Adipose tissue (tissue), 3 donors: ENCODE measurements around the gene COX20. TPM values are rescaled to one million over a fixed set of nuclear protein-coding genes. Genes with fewer than 3 reads are reported as not detected.

Experiments
- H3K27ac ChIP-seq: one replicate; pipeline ENCODE4 v1.5.1; 2013; ENCODE audit warnings: low read depth, low read length
- WGBS, 3 donors: extraction: QIAGEN DNeasy Blood & Tissue Kit; methylation state at CpG; one replicate each; pipeline ENCODE4 v1.1.7; 2013; 5-methylcytosine and 5-hydroxymethylcytosine counted together
- polyA plus RNA-seq, 3 donors: library from polyadenylated mRNA; stranded (reverse); fragments of 200-250 nt; gene quantifications; one replicate each; pipeline ENCODE4 v1.2.3, GENCODE V29; 2013
- donor health status: healthy with polysubstance abuse.
- donor health status: Bipolar disorder and iron deficiency.
- donor health status: healthy.

COX20 gene
- polyA plus RNA-seq, 3 donors, result 22.7 to 68.7 (median 29.9) TPM

- H3K27ac ChIP-seq, result peak overlapping the region; percentile 99
- 0 to 1% (median 1%) methylated on average over 57 to 92 of the region's 92 CpGs for WGBS, 3 donors
These were observed 28.2 kb downstream of the COX20 start for GRCh38 chr1:244863491-244864252.

- WGBS, 3 donors, result 0 to 1% (median 0%) methylated on average over 42 to 71 of the region's 71 CpGs
- H3K27ac ChIP-seq, result peak within 1 kb of the TSS; percentile 99
These were observed 29.0 kb downstream of the COX20 start, which contains the start of gene HNRNPU for GRCh38 chr1:244864253-244865027. Gene HNRNPU (minus strand): TSS chr1:244864543. CDS start chr1:244864307, 236 bp downstream.

GRCh38 chr1:244865028-244865371 is 29.5 kb downstream of the COX20 start:
- H3K27ac ChIP-seq, result peak overlapping the region; percentile 77
- WGBS, 3 donors, result 11 to 22% (median 13%) methylated on average over 9 of the region's 9 CpGs

- 66 to 88% (median 68%) methylated on average over 3 of the region's 3 CpGs for WGBS, 3 donors
- no peak overlapping the region for H3K27ac ChIP-seq
These were observed 30.4 kb downstream of the COX20 start for GRCh38 chr1:244865820-244866219.

- no peak overlapping the region for H3K27ac ChIP-seq
- WGBS, 3 donors, result 89 to 94% (median 93%) methylated on average over 1 of the region's 1 CpG
These were observed 30.9 kb downstream of the COX20 start for GRCh38 chr1:244866355-244866754.

GRCh38 chr1:244868484-244869363 is 33.3 kb downstream of the COX20 start:
- WGBS, 3 donors, result 93 to 94% (median 94%) methylated on average over 23 of the region's 23 CpGs
- no peak overlapping the region for H3K27ac ChIP-seq

- 93 to 95% (median 93%) methylated on average over 12 of the region's 12 CpGs for WGBS, 3 donors
- no peak overlapping the region for H3K27ac ChIP-seq
These were observed 33.9 kb downstream of the COX20 start for GRCh38 chr1:244869364-244869827.

GRCh38 chr1:244869950-244870349 is 34.5 kb downstream of the COX20 start:
- no peak overlapping the region for H3K27ac ChIP-seq
- WGBS, 3 donors, result 92 to 96% (median 93%) methylated on average over 4 of the region's 4 CpGs

- no peak overlapping the region for H3K27ac ChIP-seq
- 67 to 86% (median 79%) methylated on average over 7 of the region's 7 CpGs for WGBS, 3 donors
These were observed 39.6 kb downstream of the COX20 start for GRCh38 chr1:244874974-244875579.

GRCh38 chr1:244876228-244876910 is 40.9 kb downstream of the COX20 start:
- 89 to 93% (median 91%) methylated on average over 8 of the region's 8 CpGs for WGBS, 3 donors

GRCh38 chr1:244878681-244879080 is 43.2 kb downstream of the COX20 start:
- WGBS, 3 donors, result 83 to 97% (median 93%) methylated on average over 5 of the region's 5 CpGs
- H3K27ac ChIP-seq, result no peak overlapping the region

More at GRCh38 chr1:244876228-244876910, 40.9 kb downstream of the COX20 start:
- H3K27ac ChIP-seq, result no peak overlapping the region

GRCh38 chr1:244881552-244882280 is 46.3 kb downstream of the COX20 start:
- whole genome bisulfite sequencing, 3 donors, result 73 to 82% (median 81%) methylated on average over 11 of the region's 11 CpGs
- no peak overlapping the region for H3K27ac ChIP-seq

GRCh38 chr1:244887281-244887680 is 51.8 kb downstream of the COX20 start:
- 85 to 92% (median 89%) methylated on average over 4 of the region's 4 CpGs for WGBS, 3 donors
- no peak overlapping the region for H3K27ac ChIP-seq

- no peak overlapping the region for H3K27ac ChIP-seq
- 91 to 95% (median 95%) methylated on average over 7 of the region's 7 CpGs for WGBS, 3 donors
These were observed 58.4 kb downstream of the COX20 start for GRCh38 chr1:244893836-244894235.
